GM12865 (cell line): ENCODE measurements around the gene TMEM123.
A peak's percentile ranks its signal among the peaks of the same experiment; 100 is the strongest.

Experiments
- DNase-seq: peaks from one replicate; pipeline ENCODE4 v3.0.0; 2010; ENCODE audit warnings: low read depth
- H3K4me3 ChIP-seq: 2 replicates; pipeline ENCODE4 v1.5.1; 2011; ENCODE audit warnings: mild to moderate bottlenecking, low read depth, low read length, control low read depth
- TF ChIP-seq, protein P1 (sequence below): IDR thresholded peaks from 2 replicates; pipeline ENCODE4 v1.5.1; 2011; ENCODE audit warnings: low read length, control low read depth, low read depth, inconsistent platforms; ENCODE audit not compliant: insufficient read depth; ENCODE audit errors: missing control alignments

Gene TMEM123

DNA sequence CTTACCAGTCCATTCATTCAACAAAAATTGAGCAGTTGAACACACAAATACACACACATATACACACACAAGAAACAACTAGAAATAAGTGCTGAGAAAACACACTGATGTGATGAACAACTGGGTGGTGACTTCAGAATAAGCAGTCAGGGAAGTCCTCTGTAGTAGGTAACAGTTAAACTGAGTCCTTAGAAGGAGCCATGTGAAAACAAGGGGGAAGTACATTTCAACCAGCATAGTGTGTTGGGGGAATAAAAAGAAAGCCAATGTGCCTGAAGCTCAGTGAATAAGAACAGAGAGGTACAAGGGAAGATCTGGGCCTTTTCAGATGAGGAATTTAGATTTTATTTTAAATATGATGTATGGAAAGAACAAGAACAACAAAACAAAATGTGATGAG is 6.8 kb upstream of the TMEM123 start:
- TF ChIP-seq, protein P1, sequence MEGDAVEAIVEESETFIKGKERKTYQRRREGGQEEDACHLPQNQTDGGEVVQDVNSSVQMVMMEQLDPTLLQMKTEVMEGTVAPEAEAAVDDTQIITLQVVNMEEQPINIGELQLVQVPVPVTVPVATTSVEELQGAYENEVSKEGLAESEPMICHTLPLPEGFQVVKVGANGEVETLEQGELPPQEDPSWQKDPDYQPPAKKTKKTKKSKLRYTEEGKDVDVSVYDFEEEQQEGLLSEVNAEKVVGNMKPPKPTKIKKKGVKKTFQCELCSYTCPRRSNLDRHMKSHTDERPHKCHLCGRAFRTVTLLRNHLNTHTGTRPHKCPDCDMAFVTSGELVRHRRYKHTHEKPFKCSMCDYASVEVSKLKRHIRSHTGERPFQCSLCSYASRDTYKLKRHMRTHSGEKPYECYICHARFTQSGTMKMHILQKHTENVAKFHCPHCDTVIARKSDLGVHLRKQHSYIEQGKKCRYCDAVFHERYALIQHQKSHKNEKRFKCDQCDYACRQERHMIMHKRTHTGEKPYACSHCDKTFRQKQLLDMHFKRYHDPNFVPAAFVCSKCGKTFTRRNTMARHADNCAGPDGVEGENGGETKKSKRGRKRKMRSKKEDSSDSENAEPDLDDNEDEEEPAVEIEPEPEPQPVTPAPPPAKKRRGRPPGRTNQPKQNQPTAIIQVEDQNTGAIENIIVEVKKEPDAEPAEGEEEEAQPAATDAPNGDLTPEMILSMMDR = no peak
- no peak overlapping the region for H3K4me3 ChIP-seq
- DNase-seq = no peak

DNA sequence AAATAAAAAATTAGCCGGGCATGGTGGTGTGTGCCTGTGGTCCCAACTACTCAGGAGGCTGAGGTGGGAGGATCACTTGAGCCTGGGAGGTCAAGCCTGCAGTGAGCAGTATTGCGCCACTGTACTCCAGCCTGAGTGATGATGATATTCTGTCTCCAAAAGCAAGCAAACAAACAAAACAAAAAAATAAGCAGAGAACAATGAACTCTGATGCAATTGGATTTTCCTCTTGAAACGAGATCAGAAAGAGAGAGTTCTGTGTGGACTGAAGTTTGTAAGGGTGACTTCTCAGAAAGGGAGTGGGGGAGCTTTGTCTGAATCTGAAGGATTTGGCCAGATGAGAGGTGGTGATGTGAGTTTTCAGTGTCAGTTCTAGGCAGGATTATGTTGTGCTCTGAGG is 6.0 kb upstream of the TMEM123 start:
- TF ChIP-seq, protein P1 = no peak
- no peak for DNase-seq

DNA sequence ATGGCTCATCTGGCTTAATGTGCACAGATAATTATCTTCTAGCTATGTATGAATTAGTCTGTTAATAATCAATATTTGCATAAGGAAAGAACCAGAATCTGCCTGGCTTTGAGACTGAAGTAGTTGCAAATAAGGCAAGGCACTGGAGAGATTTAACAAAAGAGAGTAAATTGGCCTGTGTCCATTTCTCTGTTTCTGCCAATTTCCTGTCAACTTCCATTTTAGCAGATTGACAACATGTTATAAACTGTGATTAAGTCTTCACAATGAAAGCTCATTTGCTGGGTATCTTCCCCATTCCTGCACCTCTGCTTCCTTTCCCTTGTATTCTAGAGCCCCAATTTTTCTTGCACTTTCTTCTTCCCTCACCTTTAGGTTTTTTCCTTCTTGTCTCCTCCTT is 5.3 kb upstream of the TMEM123 start:
- TF ChIP-seq, protein P1 = no peak
- DNase-seq = no peak
- no peak overlapping the region for H3K4me3 ChIP-seq

More for the DNA sequence above, 6.0 kb upstream of the TMEM123 start:
- H3K4me3 ChIP-seq = no peak overlapping the region

DNA sequence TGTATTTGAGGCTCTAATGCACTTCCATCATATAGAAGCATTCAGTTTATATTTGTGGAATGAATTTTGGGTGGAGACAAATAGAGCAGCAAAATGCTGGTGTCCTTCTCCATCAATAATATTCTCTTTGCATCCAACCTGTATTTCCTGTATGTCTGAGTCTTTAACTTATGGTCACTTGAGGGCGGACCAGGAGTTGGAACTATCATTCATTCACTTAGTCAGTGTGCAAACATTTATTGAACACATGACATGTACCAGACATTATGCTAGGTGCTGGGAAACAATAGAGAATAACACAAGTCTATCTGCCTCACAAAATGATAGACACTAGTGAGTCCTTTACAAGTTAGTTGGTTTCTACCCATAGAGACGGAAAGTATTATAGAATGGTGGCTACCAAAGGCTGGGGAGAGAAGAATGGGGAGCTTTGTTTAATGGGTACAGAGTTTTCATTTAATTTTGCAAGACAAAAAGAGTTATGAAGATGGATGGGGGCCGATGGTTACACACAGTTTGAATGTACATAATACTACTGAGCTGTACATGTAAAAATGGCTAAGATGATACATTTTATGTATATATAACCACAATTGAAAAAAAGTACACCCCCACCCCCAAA is 4.6 kb upstream of the TMEM123 start:
- no peak overlapping the region for H3K4me3 ChIP-seq
- TF ChIP-seq, protein P1 = no peak
- no peak for DNase-seq

DNA sequence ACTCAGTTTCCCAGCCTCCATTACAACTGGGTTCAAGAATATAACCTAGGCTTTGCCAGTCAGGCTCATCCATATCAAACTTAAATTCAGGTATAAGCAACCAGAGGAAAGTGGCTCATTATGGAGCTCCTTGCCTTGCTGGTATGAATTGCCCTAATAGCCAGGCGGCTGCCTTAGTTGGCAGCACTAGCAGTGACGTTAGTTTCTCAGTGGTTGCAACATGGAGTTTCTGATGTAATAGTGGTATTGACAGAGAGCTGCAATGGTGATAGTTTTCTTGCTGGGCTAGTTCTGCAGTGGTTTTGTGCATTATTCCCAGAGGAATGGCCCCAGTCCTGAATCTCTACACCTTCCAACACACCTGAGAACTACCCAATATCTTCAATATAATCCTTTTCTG is 3.8 kb upstream of the TMEM123 start:
- no peak overlapping the region for H3K4me3 ChIP-seq
- DNase-seq = no peak
- TF ChIP-seq, protein P1 = no peak

DNA sequence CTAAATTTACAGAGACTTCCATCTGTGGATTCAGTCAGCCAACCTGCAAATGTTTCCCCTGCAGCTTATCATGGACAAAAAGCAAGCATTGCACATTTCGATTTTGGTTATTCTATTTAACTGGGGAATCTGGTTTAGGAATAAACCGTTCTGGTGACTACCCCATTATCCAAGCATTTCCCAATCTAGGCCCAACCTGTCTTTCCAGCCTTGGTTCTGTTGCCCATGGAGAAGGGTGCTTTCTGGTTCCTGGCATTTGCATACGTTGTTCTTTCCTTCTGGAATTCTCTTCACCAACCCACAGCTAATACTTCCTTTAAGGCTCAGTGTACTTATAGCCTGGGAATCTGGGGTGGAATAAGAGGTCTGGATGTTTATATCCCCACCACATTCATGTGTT is 1.4 kb upstream of the TMEM123 start:
- no peak for DNase-seq
- TF ChIP-seq, protein P1 = no peak
- no peak overlapping the region for H3K4me3 ChIP-seq

DNA sequence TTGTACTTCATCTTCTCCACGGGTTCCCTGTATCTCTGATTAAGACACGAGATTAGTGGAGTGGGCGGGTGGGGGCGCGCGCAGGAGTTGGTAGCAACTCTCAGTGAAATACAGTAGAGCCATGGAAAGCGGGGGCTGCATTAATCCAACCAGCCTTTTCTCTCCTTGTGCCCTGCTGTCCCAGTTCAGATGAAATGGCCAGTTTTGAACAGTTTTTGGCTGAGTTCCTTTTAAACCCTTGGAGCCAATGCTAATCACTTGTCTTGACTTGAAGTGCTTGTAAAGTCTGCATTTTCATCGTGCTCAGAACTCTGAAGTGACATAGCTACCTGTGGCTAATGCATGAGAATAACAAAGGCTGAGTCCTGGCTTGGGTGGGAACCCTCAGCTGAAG is 734 bp upstream of the TMEM123 start:
- TF ChIP-seq, protein P1 = no peak
- peak overlapping the region; percentile 98 for H3K4me3 ChIP-seq
- no peak for DNase-seq
